H1 (cell line): ENCODE data around the gene MBP. TPM values are rescaled to one million over a fixed set of nuclear protein-coding genes. Genes with fewer than 3 reads are reported as not detected.

Experiments
- CTCF ChIA-PET: fragments of 300-600 bp; sonication (Branson Sonifier 250); formaldehyde crosslinking; loops from one replicate; lab custom pipeline; 2021; ENCODE audit not compliant: partially characterized antibody; lab: Charles Lee
- POLR2A ChIA-PET: fragments of 300-600 bp; sonication (Branson Sonifier 250); formaldehyde crosslinking; loops from one replicate; lab custom pipeline; 2021; ENCODE audit warnings: inconsistent platforms; ENCODE audit not compliant: partially characterized antibody; lab: Charles Lee
- DNase-seq, 2 experiments: peaks; one replicate each; pipeline versions ENCODE4 v3.0.0 to v3.0.0-alpha.2; 2010 to 2022; ENCODE audit warnings: low spot score in 2 of 2, low read depth in 1 of 2, mixed read lengths in 1 of 2
- FAIRE-seq: peaks from 2 replicates; lab custom pipeline; 2011; peaks lifted over from hg19 to GRCh38; lab: Jason Lieb, UNC
- H2AFZ ChIP-seq: 2 replicates; pipeline ENCODE4 v1.8.1; 2012; ENCODE audit warnings: low read length, inconsistent platforms
- H2AK5ac ChIP-seq: 2 replicates; pipeline ENCODE4 v1.6.1; 2013; ENCODE audit warnings: low read depth, low read length
- H2BK120ac ChIP-seq: replicated peaks from 2 replicates; pipeline ENCODE3; 2013; ENCODE audit warnings: low read depth, low read length, inconsistent platforms
- H2BK12ac ChIP-seq: 2 replicates; pipeline ENCODE4 v1.6.1; 2013; ENCODE audit warnings: low read depth, low read length
- H2BK15ac ChIP-seq: 2 replicates; pipeline ENCODE4 v1.6.1; 2013; ENCODE audit warnings: low read length
- H2BK20ac ChIP-seq: 2 replicates; pipeline ENCODE4 v1.6.1; 2013; ENCODE audit warnings: low read length
- H2BK5ac ChIP-seq: 2 replicates; pipeline ENCODE4 v1.6.1; 2013; ENCODE audit warnings: low read depth, low read length
- H3K14ac ChIP-seq: 2 replicates; pipeline ENCODE4 v1.6.1; 2013; ENCODE audit warnings: inconsistent platforms; ENCODE audit not compliant: insufficient read length
- H3K18ac ChIP-seq: 2 replicates; pipeline ENCODE4 v1.6.1; 2013; ENCODE audit warnings: low read length; ENCODE audit errors: extremely low read depth
- H3K23ac ChIP-seq: 2 replicates; pipeline ENCODE4 v1.6.1; 2013; ENCODE audit warnings: inconsistent platforms; ENCODE audit not compliant: insufficient read length
- H3K23me2 ChIP-seq: 2 replicates; pipeline ENCODE4 v1.6.1; 2013; ENCODE audit warnings: low read depth, low read length
- H3K27ac ChIP-seq: 2 replicates; pipeline ENCODE4 v1.6.1; 2011; ENCODE audit warnings: low read depth, low read length, inconsistent platforms
- H3K27me3 ChIP-seq, 4 experiments: replicated peaks in 1 of 4; 1 replicate in 1 of 4; 2 replicates in 3 of 4; pipeline versions ENCODE4 v1.6.1 to v1.8.1; 2011 to 2013; ENCODE audit warnings: low read length in 3 of 4, mild to moderate bottlenecking in 3 of 4, inconsistent platforms in 2 of 4, mixed read lengths in 2 of 4, moderate library complexity in 1 of 4; ENCODE audit not compliant: control insufficient read depth in 3 of 4, insufficient read depth in 3 of 4; ENCODE audit errors: extremely low read depth in 1 of 4
- H3K36me3 ChIP-seq, 4 experiments: 2 replicates each; pipeline versions ENCODE4 v1.6.1 to v1.8.1; 2011 to 2013; ENCODE audit warnings: mild to moderate bottlenecking in 4 of 4, low read length in 3 of 4, moderate library complexity in 2 of 4, control low read depth in 1 of 4, inconsistent platforms in 1 of 4; ENCODE audit not compliant: insufficient read depth in 4 of 4, control insufficient read depth in 2 of 4
- H3K4ac ChIP-seq: replicated peaks from 2 replicates; pipeline ENCODE3; 2013; ENCODE audit warnings: low read length, low read depth, mixed read lengths, inconsistent platforms; ENCODE audit not compliant: insufficient read length
- H3K4me1 ChIP-seq, 4 experiments: replicated peaks in 1 of 4; 1 replicate in 1 of 4; 2 replicates in 3 of 4; pipeline versions ENCODE4 v1.6.1 to v1.8.1; 2011 to 2013; ENCODE audit warnings: low read length in 3 of 4, inconsistent platforms in 2 of 4, mixed read lengths in 1 of 4; ENCODE audit not compliant: insufficient read depth in 4 of 4, control insufficient read depth in 3 of 4
- H3K4me2 ChIP-seq, 2 experiments: 2 replicates each; pipeline versions ENCODE4 v1.6.1 to v1.8.1; 2011 to 2013; ENCODE audit warnings: low read depth in 2 of 2, low read length in 2 of 2, control low read depth in 1 of 2, inconsistent platforms in 1 of 2, mild to moderate bottlenecking in 1 of 2; ENCODE audit not compliant: insufficient read depth in 1 of 2
- H3K4me3 ChIP-seq, 4 experiments: fragments of 200-600, 300-600 bp in 1 of 4; sonication (generic), shearing (Covaris generic), sonication (Bioruptor Twin) in 1 of 4; 2 replicates each; pipeline versions ENCODE4 v1.5.1 to v1.8.1; 2011 to 2016; ENCODE audit warnings: low read length in 4 of 4, low read depth in 3 of 4, control low read depth in 2 of 4, inconsistent platforms in 2 of 4, mild to moderate bottlenecking in 2 of 4, mixed read lengths in 1 of 4, moderate library complexity in 1 of 4; ENCODE audit not compliant: insufficient read depth in 2 of 4; ENCODE audit errors: extremely low read depth in 1 of 4
- H3K56ac ChIP-seq: replicated peaks from 2 replicates; pipeline ENCODE3; 2013; ENCODE audit warnings: low read depth, mild to moderate bottlenecking, mixed read lengths, low read length, inconsistent platforms; ENCODE audit not compliant: insufficient read length
- H3K79me1 ChIP-seq: 2 replicates; pipeline ENCODE4 v1.6.1; 2013; ENCODE audit warnings: low read depth, low read length, control low read depth
- H3K79me2 ChIP-seq, 2 experiments: 2 replicates each; pipeline versions ENCODE4 v1.6.1 to v1.8.1; 2012 to 2013; ENCODE audit warnings: low read length in 2 of 2, mild to moderate bottlenecking in 2 of 2, inconsistent platforms in 1 of 2; ENCODE audit not compliant: insufficient read depth in 2 of 2, control insufficient read depth in 1 of 2
- H3K9ac ChIP-seq, 4 experiments: replicated peaks in 1 of 4; 1 replicate in 1 of 4; 2 replicates in 3 of 4; pipeline versions ENCODE4 v1.6.1 to v1.8.1; 2011 to 2013; ENCODE audit warnings: low read depth in 3 of 4, low read length in 3 of 4, control low read depth in 2 of 4, mild to moderate bottlenecking in 2 of 4, moderate library complexity in 2 of 4, inconsistent platforms in 1 of 4; ENCODE audit errors: extremely low read depth in 1 of 4
- H3K9me3 ChIP-seq, 2 experiments: 2 replicates each; pipeline versions ENCODE4 v1.6.1 to v1.8.1; 2012 to 2013; ENCODE audit warnings: mild to moderate bottlenecking in 2 of 2, moderate library complexity in 2 of 2, control low read depth in 1 of 2, inconsistent platforms in 1 of 2, low read depth in 1 of 2, low read length in 1 of 2, mixed read lengths in 1 of 2; ENCODE audit not compliant: insufficient read depth in 2 of 2
- H4K20me1 ChIP-seq, 2 experiments: replicated peaks in 1 of 2; 2 replicates each; pipeline versions ENCODE3 to v1.8.1; 2011 to 2013; ENCODE audit warnings: inconsistent platforms in 2 of 2, low read length in 2 of 2, mild to moderate bottlenecking in 1 of 2; ENCODE audit not compliant: insufficient read depth in 2 of 2, control insufficient read depth in 1 of 2
- H4K5ac ChIP-seq: 2 replicates; pipeline ENCODE4 v1.6.1; 2013; ENCODE audit warnings: low read length, low read depth, mixed read lengths, inconsistent platforms; ENCODE audit not compliant: insufficient read length
- H4K8ac ChIP-seq: 2 replicates; pipeline ENCODE4 v1.8.0; 2013; ENCODE audit warnings: mild to moderate bottlenecking, moderate library complexity, low read length, inconsistent platforms; ENCODE audit not compliant: insufficient read depth; ENCODE audit errors: extremely low read depth
- H4K91ac ChIP-seq: replicated peaks from 2 replicates; pipeline ENCODE3; 2013; ENCODE audit warnings: low read length, mixed read lengths, inconsistent platforms; ENCODE audit not compliant: insufficient read length
- TEAD4 ChIP-seq: IDR thresholded peaks from 2 replicates; pipeline ENCODE4 v1.6.1; 2012; ENCODE audit warnings: low read depth, low read length, inconsistent platforms, mixed read lengths
- WGBS, 2 experiments: shearing (Covaris generic) in 1 of 2; methylation state at CpG; one replicate each; pipeline versions ENCODE4 v1.1.6 to v1.1.7; 2013 to 2015; ENCODE audit warnings: low lambda C conversion rate in 2 of 2, mixed read lengths in 2 of 2, inconsistent platforms in 1 of 2, low coverage in 1 of 2, missing lambda C conversion rate in 1 of 2; ENCODE audit not compliant: insufficient replicate concordance in 2 of 2, insufficient coverage in 1 of 2, insufficient read length in 1 of 2; ENCODE audit errors: extremely low coverage in 1 of 2, missing lambda C conversion rate in 1 of 2; 5-methylcytosine and 5-hydroxymethylcytosine counted together
- polyA plus RNA-seq, 7 experiments: library from polyadenylated mRNA; depleted of rRNA in 3 of 7; stranded (reverse) in 5 of 7; unstranded in 2 of 7; fragments of >200 nt in 5 of 7; fragments of 200-250 nt in 2 of 7; gene quantifications; 1 replicate in 5 of 7; 2 replicates in 1 of 7; 4 replicates in 1 of 7; pipeline versions ENCODE4 v1.2.1 to v1.2.3, GENCODE V29; 2011 to 2013; ENCODE audit warnings: missing spikeins in 2 of 7, mixed read lengths in 2 of 7
- total RNA-seq: library from RNA; stranded (reverse); fragmentation: NEBNext Ultra II Directional; extraction: Animal tissue kit (Norgen Biotek cat#: 25700); gene quantifications from 2 replicates; pipeline ENCODE4 v1.2.1, GENCODE V29; 2021

The MBP gene
- total and polyA plus RNA-seq, 2 of the 8 experiments (the other 6 are each of a cell fraction or from before 2014, with no cell fraction given) = 7.7 to 19.2 TPM

GRCh38 chr18:77178559-77178958, 46.0 kb upstream of the MBP start:
- Histone ChIP-seq H3K23ac (no peak overlapping the region), H2BK12ac (no peak overlapping the region), H3K79me2 (no peaks in the 10 kb centered on the region), H2AK5ac (no peak overlapping the region), H3K23me2 (no peaks in the 10 kb centered on the region), H3K4ac (no peak overlapping the region), H3K79me1 (no peaks in the 10 kb centered on the region; the same call in 1 of the 2 replicates), H3K18ac (no peak overlapping the region)
- WGBS, 2 experiments = 91% methylated on average over 7 of the region's 7 CpGs; no CpG with 5 or more reads in 1 of the 2 experiments
- TF ChIP-seq TEAD4 = no peak
- TF ChIP-seq, all 59 proteins: peak for 0
- H2BK15ac ChIP-seq = no peak overlapping the region
- ChIA-PET POLR2A (no interaction called here), CTCF (interaction anchor here (1.1 to 1.2 kb wide), 2 partner anchors 9 to 32 kb away, joined by 3 read pairs; no protein-coding TSS in a partner anchor)
- no peaks in the 10 kb centered on the region for H3K27me3 ChIP-seq
- H2BK120ac ChIP-seq = no peak overlapping the region
- no peak overlapping the region for H3K9ac ChIP-seq
- no peak overlapping the region for H3K4me2 ChIP-seq
- H4K8ac ChIP-seq = no peak overlapping the region
- no peak overlapping the region for H4K5ac ChIP-seq
- no peaks in the 10 kb centered on the region for H3K9me3 ChIP-seq
- DNase-seq (no peak), FAIRE-seq (no peak)
- H3K36me3 ChIP-seq = no peaks in the 10 kb centered on the region; a peak in 1 of 8 replicates
- H3K4me1 ChIP-seq = no peaks in the 10 kb centered on the region
- H4K20me1 ChIP-seq = no peaks in the 10 kb centered on the region
- no peak overlapping the region for H3K56ac ChIP-seq
- no peak overlapping the region for H3K27ac ChIP-seq
- H2BK20ac ChIP-seq = no peak overlapping the region
- H2BK5ac ChIP-seq = no peak overlapping the region
- no peak overlapping the region for H4K91ac ChIP-seq
- no peak overlapping the region for H2AFZ ChIP-seq
- no peak overlapping the region for H3K14ac ChIP-seq
- no peak overlapping the region for H3K4me3 ChIP-seq
